GM19455 (cell line): ENCODE results near the gene LRIT2.
A peak's percentile ranks its signal among the peaks of the same experiment; 100 is the strongest.

Experiments
- ATAC-seq: cut with Tn5 transposase; IDR thresholded peaks from one replicate; pipeline ENCODE4 v1.9.1; 2021; ENCODE audit not compliant: unreplicated experiment

LRIT2 gene

GRCh38 chr10:84225427-84226173 lies at the start of gene LRIT2:
Gene LRIT2 (minus strand): TSS chr10:84225544. CDS start chr10:84225520, 24 bp downstream.
- ATAC-seq = no peak

- no peak for ATAC-seq
Observed at GRCh38 chr10:84270708-84271107, 45.4 kb upstream of the LRIT2 start.

- ATAC-seq = no peak
Observed at GRCh38 chr10:84269773-84270172, 44.4 kb upstream of the LRIT2 start.

- ATAC-seq = no peak
Observed at GRCh38 chr10:84269162-84269561, 43.8 kb upstream of the LRIT2 start.

GRCh38 chr10:84267503-84268126 lies 42.3 kb upstream of the LRIT2 start:
- ATAC-seq = no peak

GRCh38 chr10:84265418-84265817 lies 40.1 kb upstream of the LRIT2 start:
- ATAC-seq = no peak

- peak; percentile 94 for ATAC-seq
Observed at GRCh38 chr10:84264611-84265141, 39.3 kb upstream of the LRIT2 start.

GRCh38 chr10:84263716-84264115 lies 38.4 kb upstream of the LRIT2 start:
- no peak for ATAC-seq

GRCh38 chr10:84262190-84262956 lies 37.0 kb upstream of the LRIT2 start:
- ATAC-seq = no peak

GRCh38 chr10:84261236-84261915 lies 36.0 kb upstream of the LRIT2 start:
- ATAC-seq = no peak

GRCh38 chr10:84258034-84258695 lies 32.8 kb upstream of the LRIT2 start:
- ATAC-seq = no peak

GRCh38 chr10:84257343-84258020 lies 32.1 kb upstream of the LRIT2 start:
- no peak for ATAC-seq

- no peak for ATAC-seq
Observed at GRCh38 chr10:84256510-84257342, 31.4 kb upstream of the LRIT2 start.

- ATAC-seq = no peak
Observed at GRCh38 chr10:84254552-84255478, 29.5 kb upstream of the LRIT2 start.

GRCh38 chr10:84248794-84249193 lies 23.4 kb upstream of the LRIT2 start:
- no peak for ATAC-seq

GRCh38 chr10:84247496-84247895 lies 22.2 kb upstream of the LRIT2 start:
- ATAC-seq = no peak

GRCh38 chr10:84244651-84245270 lies 19.4 kb upstream of the LRIT2 start, which contains the start of gene RGR:
Gene RGR (plus strand): TSS chr10:84245053. CDS start chr10:84245091, 38 bp downstream.
- ATAC-seq = no peak
